Ectodermal cell (in vitro differentiated cells): ENCODE measurements around the gene MBNL2.

Experiments used
- H3K27ac ChIP-seq: 2 replicates; pipeline ENCODE4 v1.7.0; 2013; ENCODE audit warnings: mild to moderate bottlenecking, low read depth, low read length; ENCODE audit not compliant: insufficient read depth, poor library complexity, severe bottlenecking
- H3K27me3 ChIP-seq: 2 replicates; pipeline ENCODE4 v1.7.0; 2013; ENCODE audit warnings: mild to moderate bottlenecking, low read length; ENCODE audit not compliant: insufficient read depth, control insufficient read depth, poor library complexity, severe bottlenecking
- H3K36me3 ChIP-seq: one replicate; pipeline ENCODE4 v1.7.0; 2013; ENCODE audit warnings: low read length; ENCODE audit not compliant: control insufficient read depth, insufficient read depth
- H3K4me1 ChIP-seq: one replicate; pipeline ENCODE4 v1.7.0; 2013; ENCODE audit warnings: low read length; ENCODE audit not compliant: control insufficient read depth, insufficient read depth
- H3K4me3 ChIP-seq: 2 replicates; pipeline ENCODE4 v1.7.0; 2013; ENCODE audit warnings: low read depth, low read length, control low read depth; ENCODE audit not compliant: insufficient read depth
- H3K9me3 ChIP-seq: 2 replicates; pipeline ENCODE4 v1.7.0; 2013; ENCODE audit warnings: mild to moderate bottlenecking, low read length, moderate library complexity; ENCODE audit not compliant: control insufficient read depth
- WGBS, 2 experiments: methylation state at CpG; one replicate each; pipeline ENCODE4 v1.1.7; 2013; ENCODE audit warnings: missing lambda C conversion rate in 2 of 2; 5-methylcytosine and 5-hydroxymethylcytosine counted together

Gene MBNL2

GRCh38 chr13:97435323-97435722, 213.2 kb downstream of the MBNL2 start:
- Histone ChIP-seq H3K9me3 (no peaks in the 10 kb centered on the region), H3K36me3 (no peaks in the 10 kb centered on the region), H3K27me3 (no peaks in the 10 kb centered on the region), H3K4me1 (no peaks in the 10 kb centered on the region), H3K27ac (no peak overlapping the region), H3K4me3 (peak overlapping the region; percentile 73)
- WGBS, 2 experiments: 17 to 50% methylated on average over 1 of the region's 3 CpGs

GRCh38 chr13:97435794-97436193, 213.7 kb downstream of the MBNL2 start:
- 57 to 65% methylated on average over 5 of the region's 5 CpGs for WGBS, 2 experiments
- no peaks in the 10 kb centered on the region for H3K27me3 ChIP-seq

GRCh38 chr13:97436845-97437244, 214.7 kb downstream of the MBNL2 start:
- Histone ChIP-seq H3K9me3 (no peaks in the 10 kb centered on the region), H3K36me3 (no peaks in the 10 kb centered on the region), H3K27me3 (no peaks in the 10 kb centered on the region), H3K4me1 (no peaks in the 10 kb centered on the region), H3K27ac (no peak overlapping the region), H3K4me3 (peak overlapping the region; percentile 1)
- WGBS, 2 experiments: 93 to 100% methylated on average over 1 of the region's 2 CpGs

More at GRCh38 chr13:97435794-97436193, 213.7 kb downstream of the MBNL2 start:
- H3K27ac ChIP-seq: no peak overlapping the region
- H3K9me3 ChIP-seq: no peaks in the 10 kb centered on the region
- no peaks in the 10 kb centered on the region for H3K36me3 ChIP-seq
- H3K4me3 ChIP-seq: peak overlapping the region; percentile 34
- H3K4me1 ChIP-seq: no peaks in the 10 kb centered on the region

GRCh38 chr13:97437729-97438128, 215.6 kb downstream of the MBNL2 start:
- H3K27ac ChIP-seq: no peak overlapping the region
- no peak overlapping the region for H3K4me3 ChIP-seq
- WGBS, 2 experiments: 93 to 100% methylated on average over 2 of the region's 2 CpGs
- no peaks in the 10 kb centered on the region for H3K27me3 ChIP-seq
- H3K9me3 ChIP-seq: no peaks in the 10 kb centered on the region
- H3K36me3 ChIP-seq: no peaks in the 10 kb centered on the region
- H3K4me1 ChIP-seq: no peaks in the 10 kb centered on the region

GRCh38 chr13:97438856-97439595, 216.9 kb downstream of the MBNL2 start:
- no peaks in the 10 kb centered on the region for H3K27me3 ChIP-seq
- H3K4me1 ChIP-seq: no peaks in the 10 kb centered on the region
- H3K4me3 ChIP-seq: no peak overlapping the region
- no peaks in the 10 kb centered on the region for H3K9me3 ChIP-seq
- 96% methylated on average over 3 of the region's 3 CpGs for WGBS, 2 experiments
- no peaks in the 10 kb centered on the region for H3K36me3 ChIP-seq
- H3K27ac ChIP-seq: no peak overlapping the region

- H3K27me3 ChIP-seq: no peaks in the 10 kb centered on the region
- 100% methylated on average over 2 of the region's 2 CpGs for WGBS, 2 experiments
- no peak overlapping the region for H3K4me3 ChIP-seq
- H3K9me3 ChIP-seq: no peaks in the 10 kb centered on the region
- H3K36me3 ChIP-seq: no peaks in the 10 kb centered on the region
- H3K4me1 ChIP-seq: no peaks in the 10 kb centered on the region
- no peak overlapping the region for H3K27ac ChIP-seq
These were observed 218.6 kb downstream of the MBNL2 start for GRCh38 chr13:97440598-97441170.

- no peak overlapping the region for H3K27ac ChIP-seq
- no peaks in the 10 kb centered on the region for H3K36me3 ChIP-seq
- no peak overlapping the region for H3K4me3 ChIP-seq
- H3K9me3 ChIP-seq: no peaks in the 10 kb centered on the region
- no peaks in the 10 kb centered on the region for H3K4me1 ChIP-seq
- no peaks in the 10 kb centered on the region for H3K27me3 ChIP-seq
These were observed 219.2 kb downstream of the MBNL2 start for GRCh38 chr13:97441368-97441767.
